Fibroblast of pulmonary artery (primary cell): ENCODE data around the gene PMEL.

Experiments
- DNase-seq: peaks from one replicate; pipeline ENCODE4 v3.0.0-alpha.2; 2010; ENCODE audit warnings: low read depth
- H3K4me3 ChIP-seq: replicated peaks from 2 replicates; pipeline ENCODE4 v1.5.1; 2011; ENCODE audit warnings: low read depth, mild to moderate bottlenecking, control low read depth, low read length, moderate library complexity
- TF ChIP-seq, protein P1 (sequence below): IDR thresholded peaks from 2 replicates; pipeline ENCODE4 v1.5.1; 2011; ENCODE audit warnings: mild to moderate bottlenecking, control low read depth, low read length, inconsistent platforms; ENCODE audit errors: missing control alignments

PMEL gene

DNA sequence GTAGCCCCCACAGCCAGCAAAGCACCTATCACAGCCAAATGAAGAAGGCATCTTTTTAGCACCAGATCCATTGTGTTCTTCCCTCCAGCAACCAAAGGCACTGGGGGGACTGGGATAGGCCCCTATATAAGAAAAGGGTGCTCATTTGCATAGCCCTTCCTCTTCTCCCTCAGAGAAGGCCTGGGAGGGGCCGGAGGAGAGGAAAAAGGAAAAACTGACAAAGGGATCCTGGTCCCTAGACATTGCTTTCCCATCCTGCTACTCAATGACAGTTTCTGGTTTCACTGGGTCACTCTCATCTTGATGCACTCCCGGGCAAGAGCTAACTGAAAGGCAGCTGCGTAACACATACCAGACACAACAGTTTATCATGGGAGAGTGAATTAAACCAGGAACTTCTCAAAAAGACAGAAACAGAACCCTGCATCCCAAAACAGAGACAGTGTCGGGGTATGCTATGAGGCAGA lies at the start of gene PMEL:
TSS of gene PMEL (minus strand) at position 102 of the 467 bp plus-strand sequence. CDS start at position 71, 31 bp downstream.
- no peak for DNase-seq
- H3K4me3 ChIP-seq: peak within 1 kb of the TSS; percentile 89
- TF ChIP-seq, protein P1, sequence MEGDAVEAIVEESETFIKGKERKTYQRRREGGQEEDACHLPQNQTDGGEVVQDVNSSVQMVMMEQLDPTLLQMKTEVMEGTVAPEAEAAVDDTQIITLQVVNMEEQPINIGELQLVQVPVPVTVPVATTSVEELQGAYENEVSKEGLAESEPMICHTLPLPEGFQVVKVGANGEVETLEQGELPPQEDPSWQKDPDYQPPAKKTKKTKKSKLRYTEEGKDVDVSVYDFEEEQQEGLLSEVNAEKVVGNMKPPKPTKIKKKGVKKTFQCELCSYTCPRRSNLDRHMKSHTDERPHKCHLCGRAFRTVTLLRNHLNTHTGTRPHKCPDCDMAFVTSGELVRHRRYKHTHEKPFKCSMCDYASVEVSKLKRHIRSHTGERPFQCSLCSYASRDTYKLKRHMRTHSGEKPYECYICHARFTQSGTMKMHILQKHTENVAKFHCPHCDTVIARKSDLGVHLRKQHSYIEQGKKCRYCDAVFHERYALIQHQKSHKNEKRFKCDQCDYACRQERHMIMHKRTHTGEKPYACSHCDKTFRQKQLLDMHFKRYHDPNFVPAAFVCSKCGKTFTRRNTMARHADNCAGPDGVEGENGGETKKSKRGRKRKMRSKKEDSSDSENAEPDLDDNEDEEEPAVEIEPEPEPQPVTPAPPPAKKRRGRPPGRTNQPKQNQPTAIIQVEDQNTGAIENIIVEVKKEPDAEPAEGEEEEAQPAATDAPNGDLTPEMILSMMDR: no peak

DNA sequence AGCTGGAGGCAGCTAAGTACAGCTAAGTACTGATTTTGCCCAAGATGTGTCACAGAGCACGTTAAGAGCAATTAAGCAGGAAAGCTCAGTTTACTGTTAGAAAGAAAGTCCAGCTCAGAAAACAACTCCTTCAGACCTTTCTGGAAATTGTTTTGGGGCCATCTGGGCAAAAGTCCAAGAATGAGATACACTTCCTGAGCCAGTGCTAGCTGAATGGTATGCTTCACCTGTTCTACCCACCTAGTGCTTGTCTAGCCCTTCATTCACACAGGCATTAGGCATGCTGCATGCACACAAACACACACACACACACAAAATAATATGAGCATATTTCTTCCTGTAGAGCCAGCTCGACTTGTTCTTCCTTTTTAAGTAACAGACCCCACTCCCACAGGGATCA lies 48.4 kb upstream of the PMEL start:
- H3K4me3 ChIP-seq: no peak overlapping the region
- TF ChIP-seq, protein P1: no peak
- no peak for DNase-seq

DNA sequence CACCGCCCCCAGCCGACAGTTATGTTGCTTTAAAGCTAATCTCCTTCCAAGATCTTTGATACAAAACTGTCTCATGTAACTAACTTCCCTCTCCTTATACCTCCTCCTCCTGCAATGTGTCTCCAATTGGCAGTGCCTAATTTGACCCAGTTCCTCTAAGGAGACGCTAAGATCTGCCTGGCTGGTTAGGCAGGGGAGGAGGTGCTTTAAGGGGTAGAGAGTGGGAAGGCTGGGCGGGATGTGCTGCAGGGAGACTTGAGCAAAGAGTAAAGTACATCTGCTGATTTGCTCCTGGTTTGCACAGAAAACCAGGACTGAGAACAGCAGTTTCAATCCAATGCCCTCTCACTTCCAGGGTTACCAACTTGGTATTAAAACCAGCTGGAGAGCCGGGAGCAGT lies 47.6 kb upstream of the PMEL start:
- no peak for DNase-seq
- TF ChIP-seq, protein P1: no peak
- no peak overlapping the region for H3K4me3 ChIP-seq

DNA sequence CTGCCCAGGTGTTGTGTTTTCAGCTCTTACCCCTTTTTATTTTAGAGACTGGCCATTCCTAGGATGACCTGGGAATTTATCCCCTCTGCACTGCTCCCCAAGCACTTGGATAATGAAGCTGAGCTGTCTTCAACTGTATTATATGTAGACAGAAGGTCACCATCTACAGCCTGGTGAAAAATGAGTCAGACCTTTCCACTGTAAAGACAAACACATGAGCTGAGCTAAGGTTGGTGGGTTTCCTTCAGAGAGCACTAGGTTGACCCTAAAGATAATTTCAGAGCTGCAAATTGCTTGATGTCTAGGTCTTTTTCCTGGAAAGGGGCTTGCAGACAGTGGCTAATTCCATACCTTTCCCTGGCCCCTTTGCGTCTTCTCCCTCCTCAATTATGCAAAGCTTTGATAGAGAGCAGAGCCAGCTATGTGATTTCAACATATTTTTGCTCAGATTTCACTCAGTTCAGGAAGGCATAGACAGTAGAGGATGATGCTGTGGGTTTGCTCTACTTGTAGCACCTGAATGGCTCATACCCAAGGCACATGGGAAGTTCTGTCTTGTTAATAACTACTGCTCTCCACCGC lies 45.8 kb upstream of the PMEL start:
- DNase-seq: no peak
- TF ChIP-seq, protein P1: no peak
- H3K4me3 ChIP-seq: no peak overlapping the region

DNA sequence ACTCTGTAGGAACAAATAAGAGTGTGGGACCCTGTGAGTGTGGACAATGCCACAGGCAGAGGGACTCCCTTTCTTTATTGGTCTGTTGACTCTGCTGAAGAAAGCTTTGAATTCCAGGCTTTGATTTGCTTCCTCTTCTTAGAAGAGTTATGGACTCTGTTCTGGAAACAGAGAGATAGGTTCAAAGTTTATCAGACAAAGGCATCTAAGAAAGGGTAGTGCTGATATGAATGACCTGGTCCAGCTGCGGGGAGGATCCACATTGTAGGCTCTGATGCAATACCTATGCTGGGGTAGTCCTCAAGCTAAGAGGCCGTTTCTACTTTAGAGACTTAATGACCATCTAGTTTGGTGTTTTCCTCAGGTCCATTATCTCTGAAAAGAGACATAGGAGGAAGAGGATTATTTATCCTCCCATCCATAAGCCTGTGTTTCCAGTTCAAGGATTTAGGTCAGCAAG lies 44.3 kb upstream of the PMEL start:
- no peak overlapping the region for H3K4me3 ChIP-seq
- DNase-seq: no peak
- TF ChIP-seq, protein P1: no peak

DNA sequence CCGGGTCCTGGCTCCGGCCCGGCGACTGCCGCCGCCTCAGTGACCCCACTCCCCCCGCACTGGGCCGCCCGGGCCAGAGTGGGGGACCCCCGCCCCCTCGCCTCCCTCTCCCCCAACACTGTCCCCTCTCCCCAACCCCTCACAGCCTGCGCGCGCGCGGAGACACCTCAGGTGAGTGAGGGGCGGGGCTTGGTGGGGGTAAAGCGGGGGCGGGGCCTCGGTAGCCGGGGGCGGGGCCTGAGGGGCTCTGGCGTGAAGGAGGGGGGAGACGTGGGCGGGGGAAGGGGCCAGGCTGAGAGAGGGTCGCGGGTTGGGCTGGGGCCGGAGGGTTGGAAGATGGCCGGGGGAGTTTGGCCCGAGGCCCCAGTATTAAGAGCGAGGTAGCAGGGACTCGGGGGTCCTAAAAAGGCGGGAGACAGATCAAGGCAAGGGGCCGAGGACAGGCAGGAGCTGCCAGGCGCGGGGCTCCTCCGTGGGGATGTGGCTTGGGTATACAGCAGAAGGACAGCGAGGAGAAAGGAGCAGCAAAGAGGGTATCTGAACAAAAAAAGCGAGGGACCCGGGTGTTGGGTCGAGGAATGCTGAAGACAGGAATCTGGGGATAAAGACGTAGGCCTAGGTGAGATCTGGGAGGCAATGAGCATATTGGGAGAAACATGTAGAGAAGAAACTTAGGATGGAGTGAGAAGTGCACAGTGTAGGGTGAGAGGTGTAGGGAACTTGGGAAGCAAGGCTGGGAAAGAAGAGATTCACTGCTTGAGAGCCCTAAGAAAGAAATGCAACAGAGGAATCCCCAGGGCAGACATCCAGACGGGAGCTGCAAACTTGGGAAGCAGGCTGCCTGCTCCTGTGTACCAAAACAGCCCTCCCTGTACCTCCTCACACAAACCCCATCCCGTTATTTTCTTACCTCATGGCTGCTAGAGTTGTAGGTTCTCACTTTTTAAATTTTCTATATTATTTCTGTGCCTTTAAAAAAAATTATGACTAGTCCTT lies 42.0 kb upstream of the PMEL start:
- DNase-seq: no peak
- peak overlapping the region; percentile 68 for H3K4me3 ChIP-seq
- TF ChIP-seq, protein P1: no peak
